Activated naive CD8-positive, alpha-beta T cell treated with anti-CD3 and anti-CD28 coated beads for 36 hours (primary cell): ENCODE data around the gene OPN1MW2. TPM values are rescaled to one million over a fixed set of nuclear protein-coding genes. Genes with fewer than 3 reads are reported as not detected.
"Not testable (repeated sequence)": the region's sequence is repeated elsewhere in the genome, so short reads cannot be mapped to it uniquely, and the experiment has no call there.

Experiments used
- DNase-seq: peaks from one replicate; pipeline ENCODE4 v3.0.0; 2021
- H3K27ac Mint-ChIP-seq: one replicate; pipeline ENCODE4 v1.8.0; 2022; ENCODE audit warnings: mild to moderate bottlenecking, moderate library complexity, mixed read lengths
- H3K27me3 Mint-ChIP-seq: one replicate; pipeline ENCODE4 v1.8.0; 2022; ENCODE audit warnings: mild to moderate bottlenecking, mixed read lengths
- H3K36me3 Mint-ChIP-seq: one replicate; pipeline ENCODE4 v1.8.0; 2021; ENCODE audit warnings: mild to moderate bottlenecking, mixed read lengths
- H3K4me1 Mint-ChIP-seq: one replicate; pipeline ENCODE4 v1.8.0; 2021; ENCODE audit warnings: mixed read lengths
- H3K4me3 Mint-ChIP-seq: one replicate; pipeline ENCODE4 v1.8.0; 2022; ENCODE audit warnings: mild to moderate bottlenecking, moderate library complexity, mixed read lengths
- H3K9me3 Mint-ChIP-seq: one replicate; pipeline ENCODE4 v1.8.0; 2022; ENCODE audit warnings: mixed read lengths
- total RNA-seq, 2 experiments: library from RNA; stranded (reverse); gene quantifications; one replicate each; pipeline ENCODE4 v1.2.3, GENCODE V29; 2021

Gene OPN1MW2
- total RNA-seq = not detected

- not testable (repeated sequence) for H3K27me3 Mint-ChIP-seq, H3K27ac Mint-ChIP-seq, H3K4me1 Mint-ChIP-seq, H3K9me3 Mint-ChIP-seq, H3K36me3 Mint-ChIP-seq, DNase-seq, H3K4me3 Mint-ChIP-seq
These were observed at the start of gene OPN1MW2 for GRCh38 chrX:154219456-154219855. Gene OPN1MW2, plus strand, starts transcription at chrX:154219756. Its CDS starts 60 bp downstream, at chrX:154219816.

GRCh38 chrX:154172535-154172943 lies 47.0 kb upstream of the OPN1MW2 start:
- not testable (repeated sequence) for H3K4me3 Mint-ChIP-seq, H3K36me3 Mint-ChIP-seq, H3K27me3 Mint-ChIP-seq, H3K9me3 Mint-ChIP-seq, DNase-seq, H3K27ac Mint-ChIP-seq, H3K4me1 Mint-ChIP-seq

GRCh38 chrX:154174356-154174755 lies 45.2 kb upstream of the OPN1MW2 start:
- not testable (repeated sequence) for H3K4me3 Mint-ChIP-seq, DNase-seq, H3K4me1 Mint-ChIP-seq, H3K27ac Mint-ChIP-seq, H3K27me3 Mint-ChIP-seq, H3K36me3 Mint-ChIP-seq, H3K9me3 Mint-ChIP-seq

GRCh38 chrX:154182296-154182695 lies 37.3 kb upstream of the OPN1MW2 start, which contains the start of gene OPN1MW:
Gene OPN1MW, plus strand, starts transcription at chrX:154182596. Its CDS starts 82 bp downstream, at chrX:154182678.
- not testable (repeated sequence) for H3K4me3 Mint-ChIP-seq, H3K27ac Mint-ChIP-seq, H3K9me3 Mint-ChIP-seq, H3K36me3 Mint-ChIP-seq, H3K27me3 Mint-ChIP-seq, H3K4me1 Mint-ChIP-seq, DNase-seq

- not testable (repeated sequence) for H3K4me3 Mint-ChIP-seq, DNase-seq
These were observed 35.8 kb upstream of the OPN1MW2 start for GRCh38 chrX:154183794-154184193.

GRCh38 chrX:154192846-154193245 lies 26.7 kb upstream of the OPN1MW2 start:
- H3K4me3 Mint-ChIP-seq, H3K27me3 Mint-ChIP-seq, H3K4me1 Mint-ChIP-seq, H3K27ac Mint-ChIP-seq, H3K9me3 Mint-ChIP-seq, DNase-seq, H3K36me3 Mint-ChIP-seq: not testable (repeated sequence)

More at GRCh38 chrX:154183794-154184193, 35.8 kb upstream of the OPN1MW2 start:
- not testable (repeated sequence) for H3K4me1 Mint-ChIP-seq, H3K36me3 Mint-ChIP-seq, H3K27me3 Mint-ChIP-seq, H3K9me3 Mint-ChIP-seq, H3K27ac Mint-ChIP-seq

GRCh38 chrX:154194316-154194715 lies 25.2 kb upstream of the OPN1MW2 start:
- not testable (repeated sequence) for H3K9me3 Mint-ChIP-seq, H3K4me1 Mint-ChIP-seq, H3K4me3 Mint-ChIP-seq, H3K36me3 Mint-ChIP-seq, H3K27ac Mint-ChIP-seq, DNase-seq, H3K27me3 Mint-ChIP-seq

GRCh38 chrX:154196466-154196865 lies 23.1 kb upstream of the OPN1MW2 start:
- not testable (repeated sequence) for H3K9me3 Mint-ChIP-seq, H3K4me1 Mint-ChIP-seq, H3K27me3 Mint-ChIP-seq, H3K4me3 Mint-ChIP-seq, DNase-seq, H3K36me3 Mint-ChIP-seq, H3K27ac Mint-ChIP-seq

GRCh38 chrX:154209670-154210418 lies 9.7 kb upstream of the OPN1MW2 start:
- not testable (repeated sequence) for H3K4me1 Mint-ChIP-seq, H3K36me3 Mint-ChIP-seq, DNase-seq, H3K4me3 Mint-ChIP-seq, H3K27me3 Mint-ChIP-seq, H3K27ac Mint-ChIP-seq, H3K9me3 Mint-ChIP-seq

- H3K4me1 Mint-ChIP-seq, H3K36me3 Mint-ChIP-seq, H3K27me3 Mint-ChIP-seq, H3K4me3 Mint-ChIP-seq, H3K9me3 Mint-ChIP-seq, DNase-seq, H3K27ac Mint-ChIP-seq: not testable (repeated sequence)
These were observed 8.5 kb upstream of the OPN1MW2 start for GRCh38 chrX:154211057-154211456.

GRCh38 chrX:154211499-154211898 lies 8.1 kb upstream of the OPN1MW2 start:
- not testable (repeated sequence) for H3K27ac Mint-ChIP-seq, H3K4me1 Mint-ChIP-seq, H3K9me3 Mint-ChIP-seq, H3K4me3 Mint-ChIP-seq, H3K36me3 Mint-ChIP-seq, DNase-seq, H3K27me3 Mint-ChIP-seq

GRCh38 chrX:154225292-154225691 lies 5.7 kb downstream of the OPN1MW2 start:
- H3K27ac Mint-ChIP-seq, H3K27me3 Mint-ChIP-seq, DNase-seq, H3K9me3 Mint-ChIP-seq, H3K4me3 Mint-ChIP-seq, H3K4me1 Mint-ChIP-seq, H3K36me3 Mint-ChIP-seq: not testable (repeated sequence)

- H3K27ac Mint-ChIP-seq, H3K9me3 Mint-ChIP-seq: not testable (repeated sequence)
These were observed 7.2 kb downstream of the OPN1MW2 start for GRCh38 chrX:154226706-154227105.

GRCh38 chrX:154231443-154231842 lies 11.9 kb downstream of the OPN1MW2 start:
- not testable (repeated sequence) for H3K27ac Mint-ChIP-seq, H3K9me3 Mint-ChIP-seq, H3K27me3 Mint-ChIP-seq, H3K4me3 Mint-ChIP-seq, H3K4me1 Mint-ChIP-seq, DNase-seq, H3K36me3 Mint-ChIP-seq

More at GRCh38 chrX:154226706-154227105, 7.2 kb downstream of the OPN1MW2 start:
- H3K27me3 Mint-ChIP-seq, DNase-seq, H3K4me1 Mint-ChIP-seq, H3K36me3 Mint-ChIP-seq, H3K4me3 Mint-ChIP-seq: not testable (repeated sequence)

GRCh38 chrX:154233620-154234019 lies 14.1 kb downstream of the OPN1MW2 start:
- not testable (repeated sequence) for H3K9me3 Mint-ChIP-seq, H3K36me3 Mint-ChIP-seq, H3K27me3 Mint-ChIP-seq, H3K4me3 Mint-ChIP-seq, DNase-seq, H3K4me1 Mint-ChIP-seq, H3K27ac Mint-ChIP-seq

GRCh38 chrX:154238939-154239559 lies 19.5 kb downstream of the OPN1MW2 start:
- not testable (repeated sequence) for DNase-seq, H3K4me1 Mint-ChIP-seq, H3K36me3 Mint-ChIP-seq, H3K27me3 Mint-ChIP-seq, H3K4me3 Mint-ChIP-seq, H3K27ac Mint-ChIP-seq, H3K9me3 Mint-ChIP-seq
